GM21825 (cell line): Measurements from ENCODE around the gene PTPN13.

Source experiments
- ATAC-seq: cut with Tn5 transposase; IDR thresholded peaks from one replicate; pipeline ENCODE4 v1.9.1; 2021; ENCODE audit warnings: mild to moderate bottlenecking, moderate library complexity; ENCODE audit not compliant: unreplicated experiment

Gene PTPN13

GRCh38 chr4:86815653-86816052 lies 221.5 kb downstream of the PTPN13 start:
- ATAC-seq, result no peak

- ATAC-seq, result no peak
These were observed 222.6 kb downstream of the PTPN13 start for GRCh38 chr4:86816501-86817273.

DNA sequence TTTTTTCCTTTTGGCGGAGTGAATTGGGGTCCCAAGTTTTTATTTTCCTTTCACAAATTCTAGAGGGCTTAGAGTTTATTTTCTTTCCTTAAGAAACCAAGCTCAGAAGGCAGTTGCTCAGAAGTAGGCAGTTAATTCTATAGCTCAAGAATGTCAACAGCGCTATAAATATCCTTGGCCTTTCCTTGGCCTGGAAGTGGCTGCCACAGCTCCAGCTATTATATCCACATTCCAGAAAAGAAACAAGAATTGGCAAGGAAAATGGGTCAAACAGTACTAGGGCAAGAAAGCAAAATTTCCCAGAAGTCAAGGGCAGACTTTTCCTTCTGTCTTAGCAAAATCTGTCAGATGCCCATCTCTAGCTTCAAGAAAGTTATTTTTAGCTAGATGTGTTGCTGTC lies 224.1 kb downstream of the PTPN13 start:
- ATAC-seq, result no peak

- no peak for ATAC-seq
These were observed 224.7 kb downstream of the PTPN13 start for GRCh38 chr4:86818841-86819240.

- ATAC-seq, result no peak
These were observed 225.4 kb downstream of the PTPN13 start for GRCh38 chr4:86819561-86819960.

GRCh38 chr4:86821151-86821550 lies 227.0 kb downstream of the PTPN13 start:
- ATAC-seq, result no peak

- ATAC-seq, result no peak
These were observed 228.0 kb downstream of the PTPN13 start for GRCh38 chr4:86822136-86822535.

GRCh38 chr4:86825511-86825910 lies 231.4 kb downstream of the PTPN13 start:
- ATAC-seq, result no peak

- no peak for ATAC-seq
These were observed 237.4 kb downstream of the PTPN13 start for GRCh38 chr4:86831262-86832130.

GRCh38 chr4:86833615-86834014 lies 239.5 kb downstream of the PTPN13 start:
- no peak for ATAC-seq

DNA sequence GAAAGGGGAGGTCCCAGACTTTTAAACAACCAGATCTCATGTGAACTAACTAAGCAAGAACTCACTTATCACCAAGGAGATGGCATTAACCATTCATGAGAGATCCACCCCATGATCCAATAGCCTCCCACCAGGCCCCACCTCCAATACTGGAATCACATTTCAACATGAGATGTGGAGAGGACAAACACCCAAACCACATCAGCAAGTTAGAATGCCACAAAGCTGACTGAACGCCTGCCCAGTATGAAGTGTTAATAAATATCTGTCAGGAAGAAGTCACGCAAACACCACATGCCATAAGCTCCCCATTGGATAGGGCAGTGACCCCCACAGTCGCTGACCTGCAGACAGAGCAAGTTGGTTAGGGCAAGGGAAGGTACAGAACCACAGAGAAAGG lies 240.8 kb downstream of the PTPN13 start:
- ATAC-seq, result no peak

GRCh38 chr4:86835677-86836076 lies 241.6 kb downstream of the PTPN13 start:
- ATAC-seq, result no peak

DNA sequence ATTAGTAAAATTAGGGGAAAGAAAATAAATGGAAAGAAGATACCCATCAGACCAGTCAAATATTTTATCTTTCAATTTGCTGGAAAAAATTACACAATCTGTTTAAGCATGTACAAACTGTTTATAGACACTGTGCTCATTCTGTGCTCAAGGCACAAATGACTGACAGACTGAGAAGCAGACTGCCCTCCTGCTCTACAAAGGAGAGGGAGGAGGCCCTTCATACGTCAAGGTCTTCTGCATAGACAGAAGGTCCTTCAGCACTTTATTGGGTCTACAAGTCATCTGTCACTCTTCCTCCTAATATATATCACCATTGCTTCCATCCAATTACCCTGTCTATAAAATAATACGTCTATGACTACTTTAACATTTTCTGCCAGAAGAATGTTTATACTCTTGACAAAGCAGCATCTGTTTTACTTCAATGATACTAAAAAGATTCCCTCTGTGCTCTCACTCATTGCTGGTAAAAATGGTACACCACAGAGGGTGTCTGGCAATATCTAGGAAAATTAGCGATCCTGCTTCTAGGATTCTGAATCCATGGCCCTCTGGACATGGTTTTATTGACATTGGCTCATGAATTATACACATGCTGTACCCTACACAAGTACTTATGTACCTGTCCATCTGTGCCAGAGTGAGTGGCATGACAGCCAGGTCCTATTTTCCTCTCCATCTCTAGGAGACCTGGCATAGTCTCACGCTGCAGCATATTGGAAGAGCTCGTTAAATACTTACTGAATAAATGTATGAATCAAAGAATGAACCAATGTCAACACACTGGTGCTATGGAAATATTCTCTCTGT lies 243.8 kb downstream of the PTPN13 start:
- ATAC-seq, result no peak

DNA sequence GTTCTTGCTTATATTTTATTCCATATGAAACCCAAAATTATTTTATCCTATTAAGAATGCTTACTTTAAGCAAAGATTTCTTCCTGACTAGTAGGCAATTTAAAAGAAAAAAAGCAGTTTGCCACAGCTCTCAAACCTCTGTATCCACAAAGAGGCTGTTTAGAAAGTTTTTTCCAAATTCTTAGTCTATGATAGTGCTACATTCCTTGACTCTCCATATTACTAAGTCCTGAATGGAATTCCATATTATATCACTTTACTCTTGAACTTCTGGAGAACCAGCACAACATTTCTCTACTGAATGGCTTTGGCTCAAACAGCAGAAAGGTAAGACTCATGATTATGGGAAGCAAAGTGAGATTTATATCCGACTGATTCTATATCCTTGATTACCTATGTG lies 246.7 kb downstream of the PTPN13 start:
- ATAC-seq, result no peak

GRCh38 chr4:86841309-86841708 lies 247.2 kb downstream of the PTPN13 start:
- ATAC-seq, result no peak

DNA sequence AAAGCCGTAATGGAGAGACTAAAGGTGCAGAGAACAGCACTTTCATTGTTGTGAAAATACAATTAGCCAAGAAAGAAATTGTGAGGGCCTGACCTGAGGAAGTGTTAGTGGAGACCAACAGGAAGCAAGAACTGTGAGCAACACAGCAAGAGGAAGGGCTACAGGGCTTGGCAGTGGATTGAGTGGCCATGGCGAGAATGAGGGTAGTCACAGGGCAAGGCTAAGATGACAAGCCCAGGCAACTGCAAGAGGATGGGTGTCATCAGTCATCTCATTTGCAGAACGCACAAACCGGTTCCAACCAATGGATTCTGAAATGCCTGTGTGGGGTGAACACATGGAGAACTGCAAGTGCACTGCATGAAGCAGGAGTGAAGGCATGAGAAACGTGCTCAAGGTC lies 251.5 kb downstream of the PTPN13 start:
- ATAC-seq, result no peak

- no peak for ATAC-seq
These were observed 252.8 kb downstream of the PTPN13 start for GRCh38 chr4:86846921-86847320.

GRCh38 chr4:86847571-86847970 lies 253.5 kb downstream of the PTPN13 start:
- no peak for ATAC-seq

DNA sequence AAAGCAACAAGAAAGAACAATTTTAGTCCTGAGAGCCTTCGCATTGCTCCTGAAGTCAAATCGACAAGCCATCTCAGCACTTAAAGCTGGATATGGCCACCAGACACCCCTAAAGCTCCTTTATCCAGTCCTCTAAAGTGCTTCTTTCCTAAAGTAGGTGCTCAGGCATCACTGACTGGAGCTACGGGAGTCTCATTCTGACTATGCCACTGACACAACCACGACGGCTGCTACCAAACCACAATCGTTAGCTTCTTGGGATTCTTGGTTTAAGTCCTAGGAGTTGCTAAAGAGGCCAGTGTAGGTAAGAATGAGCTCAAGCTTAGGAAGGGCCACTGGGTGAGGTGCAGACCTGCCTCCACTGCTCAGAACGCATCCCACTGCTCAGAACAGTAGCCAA lies 254.0 kb downstream of the PTPN13 start:
- no peak for ATAC-seq

GRCh38 chr4:86848732-86849619 lies 254.9 kb downstream of the PTPN13 start, which contains the start of gene SLC10A6:
TSS of gene SLC10A6 (minus strand) at chr4:86849384. CDS start at chr4:86849115, 269 bp downstream.
- ATAC-seq, result no peak
